ENCODE data around the gene CLPTM1L. TPM values are rescaled to one million over a fixed set of nuclear protein-coding genes. Genes with fewer than 3 reads are reported as not detected.
"Not testable (repeated sequence)": the region's sequence is repeated elsewhere in the genome, so short reads cannot be mapped to it uniquely, and the experiment has no call there.

Gene CLPTM1L
- total RNA-seq, 1 experiment from 2014 or later, result 204 TPM

GRCh38 chr5:1293416-1294205 is 51.3 kb downstream of the CLPTM1L start:
- no peak for DNase-seq (ENCODE audit: low read depth)

- DNase-seq (ENCODE audit: low read depth), result no peak
Observed at GRCh38 chr5:1292846-1293415, 52.0 kb downstream of the CLPTM1L start.

GRCh38 chr5:1292139-1292538 is 52.8 kb downstream of the CLPTM1L start:
- no peak for DNase-seq (ENCODE audit: low read depth)

- no peak for DNase-seq (ENCODE audit: low read depth)
Observed at GRCh38 chr5:1291611-1292080, 53.3 kb downstream of the CLPTM1L start.

- DNase-seq (ENCODE audit: low read depth), result not testable (repeated sequence)
Observed at GRCh38 chr5:1290956-1291355, 53.9 kb downstream of the CLPTM1L start.

GRCh38 chr5:1289559-1289958 is 55.3 kb downstream of the CLPTM1L start:
- DNase-seq (ENCODE audit: low read depth), result not testable (repeated sequence)

- no peak for DNase-seq (ENCODE audit: low read depth)
Observed at GRCh38 chr5:1288439-1289335, 56.2 kb downstream of the CLPTM1L start.

- no peak for DNase-seq (ENCODE audit: low read depth)
Observed at GRCh38 chr5:1285883-1286291, 59.0 kb downstream of the CLPTM1L start.

- DNase-seq (ENCODE audit: low read depth), result no peak
Observed at GRCh38 chr5:1285141-1285540, 59.8 kb downstream of the CLPTM1L start.

GRCh38 chr5:1284336-1284970 is 60.4 kb downstream of the CLPTM1L start:
- not testable (repeated sequence) for DNase-seq (ENCODE audit: low read depth)

GRCh38 chr5:1283729-1284041 is 61.2 kb downstream of the CLPTM1L start:
- not testable (repeated sequence) for DNase-seq (ENCODE audit: low read depth)

- DNase-seq (ENCODE audit: low read depth), result not testable (repeated sequence)
Observed at GRCh38 chr5:1282993-1283728, 61.7 kb downstream of the CLPTM1L start.

- no peak for DNase-seq (ENCODE audit: low read depth)
Observed at GRCh38 chr5:1282131-1282992, 62.5 kb downstream of the CLPTM1L start.

GRCh38 chr5:1281038-1281882 is 63.6 kb downstream of the CLPTM1L start:
- no peak for DNase-seq (ENCODE audit: low read depth)

GRCh38 chr5:1280177-1281037 is 64.5 kb downstream of the CLPTM1L start:
- DNase-seq (ENCODE audit: low read depth), result no peak

- DNase-seq (ENCODE audit: low read depth), result no peak
Observed at GRCh38 chr5:1279443-1280151, 65.3 kb downstream of the CLPTM1L start.

- DNase-seq (ENCODE audit: low read depth), result no peak
Observed at GRCh38 chr5:1278656-1279442, 66.0 kb downstream of the CLPTM1L start.

Data from Daoy (cell line).